ENCODE data around the gene CARM1.

DNA sequence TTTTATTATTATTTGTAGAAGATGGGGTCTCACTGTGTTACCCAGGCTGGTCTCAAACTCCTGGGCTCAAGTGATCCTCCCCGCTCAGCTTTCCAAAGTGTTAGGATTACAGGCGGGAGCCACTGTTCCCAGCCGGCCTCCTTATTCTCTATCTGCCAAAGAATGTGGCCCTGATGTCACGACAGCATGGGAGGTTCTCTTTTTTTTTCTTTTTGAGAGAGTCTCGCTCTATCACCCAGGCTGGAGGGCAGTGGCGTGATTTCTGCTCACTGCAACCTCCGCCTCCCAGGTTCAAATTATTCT is 23.5 kb downstream of the CARM1 start:
- TF ChIP-seq, protein P1, sequence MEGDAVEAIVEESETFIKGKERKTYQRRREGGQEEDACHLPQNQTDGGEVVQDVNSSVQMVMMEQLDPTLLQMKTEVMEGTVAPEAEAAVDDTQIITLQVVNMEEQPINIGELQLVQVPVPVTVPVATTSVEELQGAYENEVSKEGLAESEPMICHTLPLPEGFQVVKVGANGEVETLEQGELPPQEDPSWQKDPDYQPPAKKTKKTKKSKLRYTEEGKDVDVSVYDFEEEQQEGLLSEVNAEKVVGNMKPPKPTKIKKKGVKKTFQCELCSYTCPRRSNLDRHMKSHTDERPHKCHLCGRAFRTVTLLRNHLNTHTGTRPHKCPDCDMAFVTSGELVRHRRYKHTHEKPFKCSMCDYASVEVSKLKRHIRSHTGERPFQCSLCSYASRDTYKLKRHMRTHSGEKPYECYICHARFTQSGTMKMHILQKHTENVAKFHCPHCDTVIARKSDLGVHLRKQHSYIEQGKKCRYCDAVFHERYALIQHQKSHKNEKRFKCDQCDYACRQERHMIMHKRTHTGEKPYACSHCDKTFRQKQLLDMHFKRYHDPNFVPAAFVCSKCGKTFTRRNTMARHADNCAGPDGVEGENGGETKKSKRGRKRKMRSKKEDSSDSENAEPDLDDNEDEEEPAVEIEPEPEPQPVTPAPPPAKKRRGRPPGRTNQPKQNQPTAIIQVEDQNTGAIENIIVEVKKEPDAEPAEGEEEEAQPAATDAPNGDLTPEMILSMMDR (IDR thresholded peaks at IDR 0.05; ENCODE audit: insufficient read depth, low read length, poor library complexity, severe bottlenecking) = no peak
- no peak for TF ChIP-seq EZH2phosphoT487 (conservative IDR thresholded peaks at IDR 0.05; ENCODE audit: low read length)

Data from SU-DHL-6 (cell line).